ENCODE results near the gene VSTM4. TPM values are rescaled to one million over a fixed set of nuclear protein-coding genes. Genes with fewer than 3 reads are reported as not detected.
A peak's percentile ranks its signal among the peaks of the same experiment; 100 is the strongest.

The VSTM4 gene
- polyA plus RNA-seq, 4 donors = 0.81 to 7.2 (median 2.4) TPM; not detected in 1

- WGBS, 3 donors = 74 to 83% (median 79%) methylated on average over 4 of the region's 4 CpGs
- H3K9me3 ChIP-seq (ENCODE audit: control insufficient read depth in 2 of 2, insufficient read depth in 1 of 2, low read depth in 1 of 2, low read length in 1 of 2) = no peaks in the 10 kb centered on the region
- DNase-seq = no peak
- H3K4me1 ChIP-seq (ENCODE audit: control insufficient read depth in 3 of 3, insufficient read depth in 2 of 3, low read depth in 1 of 3, low read length in 2 of 3) = no peaks in the 10 kb centered on the region
- no peaks in the 10 kb centered on the region for H3K36me3 ChIP-seq (ENCODE audit: control insufficient read depth in 3 of 3, insufficient read depth in 2 of 3, low read depth in 1 of 3, low read length in 3 of 3)
- peaks cover 8 to 25% (median 12%) of the 10 kb centered on the region in 3 donors for H3K27me3 ChIP-seq (ENCODE audit: control insufficient read depth in 3 of 3, insufficient read depth in 3 of 3, low read length in 3 of 3)
- no peak overlapping the region for H3K27ac ChIP-seq (ENCODE audit: low read depth in 1 of 3, low read length in 2 of 3)
- no peak for FAIRE-seq
- no peak overlapping the region for H3K4me3 ChIP-seq (ENCODE audit: low read depth in 1 of 3, low read length in 3 of 3)
Observed at GRCh38 chr10:49117376-49118070, 2.2 kb upstream of the VSTM4 start.

- no peaks in the 10 kb centered on the region for H3K9me3 ChIP-seq (ENCODE audit: control insufficient read depth in 2 of 2, insufficient read depth in 1 of 2, low read depth in 1 of 2, low read length in 1 of 2)
- H3K36me3 ChIP-seq (ENCODE audit: control insufficient read depth in 3 of 3, insufficient read depth in 2 of 3, low read depth in 1 of 3, low read length in 3 of 3) = no peaks in the 10 kb centered on the region
- peaks cover 8 to 27% (median 12%) of the 10 kb centered on the region in 3 donors for H3K27me3 ChIP-seq (ENCODE audit: control insufficient read depth in 3 of 3, insufficient read depth in 3 of 3, low read length in 3 of 3)
- 75 to 85% (median 77%) methylated on average over 5 of the region's 5 CpGs for WGBS, 3 donors
- H3K4me3 ChIP-seq (ENCODE audit: low read depth in 1 of 3, low read length in 3 of 3) = no peak overlapping the region
- H3K27ac ChIP-seq (ENCODE audit: low read depth in 1 of 3, low read length in 2 of 3) = no peak overlapping the region
- no peaks in the 10 kb centered on the region for H3K4me1 ChIP-seq (ENCODE audit: control insufficient read depth in 3 of 3, insufficient read depth in 2 of 3, low read depth in 1 of 3, low read length in 2 of 3)
- DNase-seq (no peak), FAIRE-seq (no peak)
Observed at GRCh38 chr10:49116509-49117375, 1.4 kb upstream of the VSTM4 start.

- H3K27ac ChIP-seq (ENCODE audit: low read depth in 1 of 3, low read length in 2 of 3) = no peak overlapping the region
- peak overlapping the region in 1 of 3 donors; percentile 9 for H3K4me3 ChIP-seq (ENCODE audit: low read depth in 1 of 3, low read length in 3 of 3)
Observed at GRCh38 chr10:49115796-49116508, 630 bp upstream of the VSTM4 start.

GRCh38 chr10:49114718-49115014, 656 bp downstream of the VSTM4 start:
- peaks cover 8 to 27% (median 12%) of the 10 kb centered on the region in 3 donors for H3K27me3 ChIP-seq (ENCODE audit: control insufficient read depth in 3 of 3, insufficient read depth in 3 of 3, low read length in 3 of 3)
- H3K9me3 ChIP-seq (ENCODE audit: control insufficient read depth in 2 of 2, insufficient read depth in 1 of 2, low read depth in 1 of 2, low read length in 1 of 2) = no peaks in the 10 kb centered on the region
- peaks cover 0 to 5% (median 0%) of the 10 kb centered on the region in 3 donors for H3K36me3 ChIP-seq (ENCODE audit: control insufficient read depth in 3 of 3, insufficient read depth in 2 of 3, low read depth in 1 of 3, low read length in 3 of 3)
- H3K4me3 ChIP-seq (ENCODE audit: low read depth in 1 of 3, low read length in 3 of 3) = peak overlapping the region in 2 of 3 donors; percentile 38 to 60
- H3K4me1 ChIP-seq (ENCODE audit: control insufficient read depth in 3 of 3, insufficient read depth in 2 of 3, low read depth in 1 of 3, low read length in 2 of 3) = no peaks in the 10 kb centered on the region
- peak overlapping the region in 2 of 3 donors; percentile 48 to 72 for H3K27ac ChIP-seq (ENCODE audit: low read depth in 1 of 3, low read length in 2 of 3)
- DNase-seq (no peak), FAIRE-seq (no peak)
- WGBS, 3 donors = 43 to 53% (median 47%) methylated on average over 9 of the region's 9 CpGs

More at GRCh38 chr10:49115796-49116508, 630 bp upstream of the VSTM4 start:
- DNase-seq (no peak), FAIRE-seq (no peak)
- Histone ChIP-seq H3K36me3 (ENCODE audit: control insufficient read depth in 3 of 3, insufficient read depth in 2 of 3, low read depth in 1 of 3, low read length in 3 of 3) (peaks cover 0 to 3% (median 0%) of the 10 kb centered on the region in 3 donors), H3K9me3 (ENCODE audit: control insufficient read depth in 2 of 2, insufficient read depth in 1 of 2, low read depth in 1 of 2, low read length in 1 of 2) (no peaks in the 10 kb centered on the region), H3K27me3 (ENCODE audit: control insufficient read depth in 3 of 3, insufficient read depth in 3 of 3, low read length in 3 of 3) (peaks cover 8 to 27% (median 12%) of the 10 kb centered on the region in 3 donors), H3K4me1 (ENCODE audit: control insufficient read depth in 3 of 3, insufficient read depth in 2 of 3, low read depth in 1 of 3, low read length in 2 of 3) (no peaks in the 10 kb centered on the region)
- WGBS, 3 donors = 73 to 81% (median 79%) methylated on average over 13 to 14 of the region's 14 CpGs

- FAIRE-seq (no peak), DNase-seq (no peak)
- no peaks in the 10 kb centered on the region for H3K9me3 ChIP-seq (ENCODE audit: control insufficient read depth in 2 of 2, insufficient read depth in 1 of 2, low read depth in 1 of 2, low read length in 1 of 2)
- H3K4me1 ChIP-seq (ENCODE audit: control insufficient read depth in 3 of 3, insufficient read depth in 2 of 3, low read depth in 1 of 3, low read length in 2 of 3) = no peaks in the 10 kb centered on the region
- peaks cover 0 to 5% (median 0%) of the 10 kb centered on the region in 3 donors for H3K36me3 ChIP-seq (ENCODE audit: control insufficient read depth in 3 of 3, insufficient read depth in 2 of 3, low read depth in 1 of 3, low read length in 3 of 3)
- WGBS, 3 donors = 53 to 67% (median 62%) methylated on average over 3 of the region's 3 CpGs
- peaks cover 8 to 27% (median 12%) of the 10 kb centered on the region in 3 donors for H3K27me3 ChIP-seq (ENCODE audit: control insufficient read depth in 3 of 3, insufficient read depth in 3 of 3, low read length in 3 of 3)
- peak overlapping the region in 1 of 3 donors; percentile 15 for H3K4me3 ChIP-seq (ENCODE audit: low read depth in 1 of 3, low read length in 3 of 3)
- H3K27ac ChIP-seq (ENCODE audit: low read depth in 1 of 3, low read length in 2 of 3) = no peak overlapping the region
Observed at GRCh38 chr10:49113741-49114141, 1.6 kb downstream of the VSTM4 start.

GRCh38 chr10:49112851-49113250, 2.5 kb downstream of the VSTM4 start:
- Histone ChIP-seq H3K4me1 (ENCODE audit: control insufficient read depth in 3 of 3, insufficient read depth in 2 of 3, low read depth in 1 of 3, low read length in 2 of 3) (no peaks in the 10 kb centered on the region), H3K27me3 (ENCODE audit: control insufficient read depth in 3 of 3, insufficient read depth in 3 of 3, low read length in 3 of 3) (peaks cover 8 to 27% (median 10%) of the 10 kb centered on the region in 3 donors), H3K9me3 (ENCODE audit: control insufficient read depth in 2 of 2, insufficient read depth in 1 of 2, low read depth in 1 of 2, low read length in 1 of 2) (no peaks in the 10 kb centered on the region), H3K4me3 (ENCODE audit: low read depth in 1 of 3, low read length in 3 of 3) (no peak overlapping the region), H3K27ac (ENCODE audit: low read depth in 1 of 3, low read length in 2 of 3) (no peak overlapping the region), H3K36me3 (ENCODE audit: control insufficient read depth in 3 of 3, insufficient read depth in 2 of 3, low read depth in 1 of 3, low read length in 3 of 3) (peaks cover 0 to 5% (median 0%) of the 10 kb centered on the region in 3 donors)
- no peak for DNase-seq
- no peak for FAIRE-seq
- WGBS, 3 donors = 36 to 40% (median 37%) methylated on average over 3 of the region's 3 CpGs

- H3K36me3 ChIP-seq (ENCODE audit: control insufficient read depth in 3 of 3, insufficient read depth in 2 of 3, low read depth in 1 of 3, low read length in 3 of 3) = peaks cover 0 to 10% (median 0%) of the 10 kb centered on the region in 3 donors
- H3K9me3 ChIP-seq (ENCODE audit: control insufficient read depth in 2 of 2, insufficient read depth in 1 of 2, low read depth in 1 of 2, low read length in 1 of 2) = no peaks in the 10 kb centered on the region
- 74 to 82% (median 75%) methylated on average over 3 of the region's 3 CpGs for WGBS, 3 donors
- no peaks in the 10 kb centered on the region for H3K4me1 ChIP-seq (ENCODE audit: control insufficient read depth in 3 of 3, insufficient read depth in 2 of 3, low read depth in 1 of 3, low read length in 2 of 3)
- H3K27ac ChIP-seq (ENCODE audit: low read depth in 1 of 3, low read length in 2 of 3) = peak overlapping the region in 1 of 3 donors; percentile 35
- DNase-seq = no peak
- H3K27me3 ChIP-seq (ENCODE audit: control insufficient read depth in 3 of 3, insufficient read depth in 3 of 3, low read length in 3 of 3) = peaks cover 8 to 23% (median 10%) of the 10 kb centered on the region in 3 donors
- no peak overlapping the region for H3K4me3 ChIP-seq (ENCODE audit: low read depth in 1 of 3, low read length in 3 of 3)
- no peak for FAIRE-seq
Observed at GRCh38 chr10:49112098-49112497, 3.2 kb downstream of the VSTM4 start.

- Histone ChIP-seq H3K4me1 (ENCODE audit: control insufficient read depth in 3 of 3, insufficient read depth in 2 of 3, low read depth in 1 of 3, low read length in 2 of 3) (no peaks in the 10 kb centered on the region), H3K36me3 (ENCODE audit: control insufficient read depth in 3 of 3, insufficient read depth in 2 of 3, low read depth in 1 of 3, low read length in 3 of 3) (peaks cover 0 to 10% (median 0%) of the 10 kb centered on the region in 3 donors), H3K27me3 (ENCODE audit: control insufficient read depth in 3 of 3, insufficient read depth in 3 of 3, low read length in 3 of 3) (peaks cover 8 to 23% (median 10%) of the 10 kb centered on the region in 3 donors), H3K9me3 (ENCODE audit: control insufficient read depth in 2 of 2, insufficient read depth in 1 of 2, low read depth in 1 of 2, low read length in 1 of 2) (no peaks in the 10 kb centered on the region), H3K4me3 (ENCODE audit: low read depth in 1 of 3, low read length in 3 of 3) (no peak overlapping the region), H3K27ac (ENCODE audit: low read depth in 1 of 3, low read length in 2 of 3) (no peak overlapping the region)
- FAIRE-seq (no peak), DNase-seq (no peak)
- WGBS, 3 donors = 59 to 74% (median 61%) methylated on average over 8 of the region's 8 CpGs
Observed at GRCh38 chr10:49111320-49111698, 4.0 kb downstream of the VSTM4 start.
